Esophagus muscularis mucosa (tissue), 4 donors: ENCODE measurements around the gene IRAG1. TPM values are rescaled to one million over a fixed set of nuclear protein-coding genes. Genes with fewer than 3 reads are reported as not detected.

Experiments used
- DNase-seq: peaks from one replicate; pipeline ENCODE4 v3.0.0-alpha.2; 2017; ENCODE audit errors: extremely low spot score
- H3K27ac ChIP-seq, 4 donors: fragments of 200-600 bp; sonication (generic); replicated peaks in 1 of 4; 1 replicate in 3 of 4; 2 replicates in 1 of 4; pipeline ENCODE4 v1.5.1; 2016 to 2019; ENCODE audit warnings: mild to moderate bottlenecking in 1 of 4
- H3K27me3 ChIP-seq, 4 donors: fragments of 200-600 bp; sonication (generic); one replicate each; pipeline versions ENCODE4 v1.5.1 to v1.6.0; 2016 to 2019
- H3K36me3 ChIP-seq, 4 donors: fragments of 200-600 bp; sonication (generic); one replicate each; pipeline ENCODE4 v1.5.1; 2016 to 2019
- H3K4me1 ChIP-seq, 4 donors: fragments of 200-600 bp; sonication (generic); one replicate each; pipeline ENCODE4 v1.5.1; 2016 to 2019
- H3K4me3 ChIP-seq, 4 donors: fragments of 200-600 bp; sonication (generic); 1 replicate in 2 of 4; 2 replicates in 2 of 4; pipeline ENCODE4 v1.5.1; 2016 to 2019; ENCODE audit warnings: mild to moderate bottlenecking in 4 of 4, moderate library complexity in 1 of 4
- H3K9me3 ChIP-seq, 4 donors: fragments of 200-600 bp; sonication (generic); 1 replicate in 3 of 4; 2 replicates in 1 of 4; pipeline ENCODE4 v1.5.1; 2016 to 2019
- CTCF ChIP-seq, 3 experiments: fragments of 200-600 bp in 2 of 3; fragments of 450-650 bp in 1 of 3; sonication (generic) in 2 of 3; IDR thresholded peaks; one replicate each; pipeline ENCODE4 v1.5.1; 2017 to 2019; ENCODE audit warnings: antibody characterized with exemption in 3 of 3, mild to moderate bottlenecking in 2 of 3, moderate library complexity in 1 of 3
- EP300 ChIP-seq: sonication (generic); formaldehyde crosslinking; IDR thresholded peaks from one replicate; pipeline ENCODE4 v1.6.1; 2017; ENCODE audit warnings: antibody characterized with exemption
- POLR2A ChIP-seq: fragments of 450-650 bp; IDR thresholded peaks from one replicate; pipeline ENCODE4 v1.6.1; 2017; ENCODE audit warnings: antibody characterized with exemption, moderate library complexity, mild to moderate bottlenecking, low read depth
- POLR2AphosphoS5 ChIP-seq, 2 donors: sonication (generic); formaldehyde crosslinking; IDR thresholded peaks; one replicate each; pipeline ENCODE4 v1.6.1; 2017; ENCODE audit warnings: antibody characterized with exemption in 2 of 2
- WGBS: methylation state at CpG from one replicate; pipeline ENCODE4 v1.1.5; 2018; 5-methylcytosine and 5-hydroxymethylcytosine counted together
- intact Hi-C: fragments of 100-400 bp; cut with DNase I; formaldehyde crosslinking; loops from one replicate; pipeline ENCODE4 v1.15.1; 2023
- total RNA-seq, 4 donors: library from RNA; depleted of rRNA; stranded (reverse); fragments of >200 nt; gene quantifications; one replicate each; pipeline versions ENCODE4 v1.1.0 to v1.2.1, GENCODE V29; 2016

The IRAG1 gene
- total RNA-seq, 4 donors from 2014 or later: 205 to 338 (median 276) TPM

DNA sequence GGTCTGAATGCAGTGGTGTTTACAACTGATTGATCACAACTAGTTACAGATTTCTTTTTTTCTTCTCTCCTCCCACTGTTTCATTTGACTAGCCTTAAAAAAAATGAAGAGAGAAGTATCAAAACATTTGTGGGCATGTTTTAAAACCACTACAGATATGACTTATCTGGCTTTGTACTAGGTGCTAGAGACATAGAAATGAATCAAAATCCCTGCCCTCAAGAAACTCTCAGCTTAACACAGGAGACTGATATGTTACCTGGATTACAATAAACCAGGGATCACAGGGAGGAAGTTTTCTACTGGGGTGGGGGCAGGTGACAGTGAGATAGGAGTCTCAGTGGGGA, 32.3 kb upstream of the IRAG1 start:
- TF ChIP-seq CTCF (IDR thresholded peaks at IDR 0.05): no peak
- no peak for TF ChIP-seq POLR2AphosphoS5 (IDR thresholded peaks at IDR 0.05)
- TF ChIP-seq POLR2A: no peak
- no peak for TF ChIP-seq EP300
- no peak overlapping the region for H3K4me3 ChIP-seq
- no peaks in the 10 kb centered on the region for H3K9me3 ChIP-seq
- H3K27me3 ChIP-seq: no peaks in the 10 kb centered on the region
- no peak for DNase-seq
- intact Hi-C loops: no loop called here
- H3K4me1 ChIP-seq: peaks cover 0 to 23% (median 15%) of the 10 kb centered on the region in 4 donors
- no peaks in the 10 kb centered on the region for H3K36me3 ChIP-seq
- H3K27ac ChIP-seq: no peak overlapping the region

DNA sequence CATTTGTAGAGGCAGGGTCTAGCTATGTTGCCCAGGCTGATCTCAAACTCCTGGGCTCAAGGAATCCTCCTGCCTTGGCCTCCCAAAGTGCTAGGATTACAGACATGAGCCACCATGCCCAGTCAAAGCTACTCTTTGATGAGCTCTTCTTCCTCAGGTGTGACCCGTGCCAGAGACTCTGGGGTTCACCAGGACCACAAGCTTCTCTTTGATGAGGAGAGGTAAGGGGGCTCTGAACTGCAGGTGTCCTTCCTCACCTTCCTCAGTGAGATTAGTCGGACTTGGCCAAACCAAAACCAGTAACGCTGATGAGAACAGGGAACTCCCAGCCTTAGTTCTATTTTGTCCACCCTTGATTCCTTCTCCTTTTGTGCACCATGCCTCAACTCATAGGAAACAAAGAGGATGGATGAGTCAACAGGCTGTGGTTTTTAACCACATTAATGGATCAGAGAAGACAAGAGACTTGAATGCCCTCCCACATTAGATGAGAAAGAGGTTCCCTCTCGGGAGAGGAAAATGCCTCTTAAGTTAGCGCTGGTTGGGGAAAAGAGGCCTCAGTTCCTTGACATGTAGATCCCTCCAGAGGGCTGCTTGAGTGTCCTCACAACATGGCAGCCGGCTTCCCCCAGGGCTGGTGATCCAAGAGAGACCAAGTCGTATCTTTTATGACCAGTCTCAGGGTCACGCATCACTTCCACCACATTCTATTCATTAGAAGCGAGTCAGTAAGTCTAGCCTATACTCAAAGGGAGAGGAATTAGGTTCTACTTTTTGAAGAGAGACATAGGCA, 31.8 kb upstream of the IRAG1 start:
- no peak for DNase-seq
- Histone ChIP-seq H3K9me3 (no peaks in the 10 kb centered on the region), H3K4me3 (no peak overlapping the region), H3K27ac (no peak overlapping the region), H3K4me1 (peaks cover 0 to 23% (median 15%) of the 10 kb centered on the region in 4 donors), H3K27me3 (no peaks in the 10 kb centered on the region), H3K36me3 (no peaks in the 10 kb centered on the region)
- intact Hi-C loops: no loop called here
- 89% methylated on average over 9 of the region's 9 CpGs for WGBS
- no peak for TF ChIP-seq CTCF (IDR thresholded peaks at IDR 0.05)
- TF ChIP-seq POLR2A: no peak
- TF ChIP-seq POLR2AphosphoS5 (IDR thresholded peaks at IDR 0.05): no peak
- no peak for TF ChIP-seq EP300

DNA sequence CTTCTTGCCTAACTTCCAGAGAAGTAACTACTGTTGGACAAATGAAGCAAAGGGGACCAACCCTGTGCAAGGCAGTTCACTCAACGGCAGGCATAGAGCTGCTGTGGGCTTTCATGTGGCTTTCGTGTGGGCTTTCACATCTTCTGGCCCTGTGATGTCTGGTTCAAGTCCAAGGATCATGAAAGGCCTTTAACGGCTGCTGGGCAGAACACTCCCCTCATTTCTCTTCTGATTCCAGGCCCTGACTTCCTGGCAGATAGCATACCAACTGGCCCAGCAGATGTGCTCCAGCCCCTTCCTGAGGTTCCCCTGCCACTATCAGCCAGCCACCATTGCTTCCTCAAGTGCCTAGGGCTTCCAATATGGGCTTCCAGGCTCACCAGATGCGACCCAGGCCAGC, 28.8 kb upstream of the IRAG1 start:
- DNase-seq: no peak
- Histone ChIP-seq H3K27ac (no peak overlapping the region), H3K36me3 (no peaks in the 10 kb centered on the region), H3K4me3 (no peak overlapping the region), H3K4me1 (peaks cover 0 to 9% (median 7%) of the 10 kb centered on the region in 4 donors), H3K27me3 (no peaks in the 10 kb centered on the region), H3K9me3 (no peaks in the 10 kb centered on the region)
- intact Hi-C loops: no loop called here
- WGBS: 60% methylated on average over 3 of the region's 4 CpGs
- no peak for TF ChIP-seq CTCF (IDR thresholded peaks at IDR 0.05)
- TF ChIP-seq POLR2AphosphoS5 (IDR thresholded peaks at IDR 0.05): no peak
- no peak for TF ChIP-seq EP300
- TF ChIP-seq POLR2A: no peak

- Histone ChIP-seq H3K4me3 (no peak overlapping the region), H3K27ac (no peak overlapping the region), H3K36me3 (no peaks in the 10 kb centered on the region), H3K27me3 (no peaks in the 10 kb centered on the region), H3K9me3 (no peaks in the 10 kb centered on the region), H3K4me1 (no peaks in the 10 kb centered on the region)
- TF ChIP-seq EP300 (no peak), CTCF (IDR thresholded peaks at IDR 0.05) (no peak), POLR2AphosphoS5 (IDR thresholded peaks at IDR 0.05) (no peak), POLR2A (no peak)
- intact Hi-C loops: no loop called here
- no peak for DNase-seq
- 90% methylated on average over 2 of the region's 2 CpGs for WGBS
Observed at GRCh38 chr11:10720881-10721376, 27.4 kb upstream of the IRAG1 start.
